ENCODE results near the gene HPCA.

DNA sequence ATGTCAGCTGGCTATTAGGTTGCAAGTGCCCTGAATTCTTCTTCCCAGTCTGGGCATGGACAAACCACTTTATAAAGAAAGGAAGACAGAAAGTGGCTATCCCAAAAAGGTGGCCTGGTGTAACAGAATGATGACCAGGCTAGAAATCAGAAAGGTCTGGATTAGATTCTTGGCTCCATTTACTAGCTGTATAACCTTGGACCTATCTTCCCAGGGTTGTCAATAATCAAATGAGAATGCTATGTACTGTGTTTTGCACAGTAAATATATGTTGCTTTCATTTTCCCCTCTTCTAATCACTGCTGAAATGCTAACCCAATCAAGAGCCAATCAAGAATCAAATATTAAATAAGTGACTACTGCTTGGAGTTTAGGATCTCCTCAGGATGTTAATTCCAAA is 57.9 kb downstream of the HPCA start:
- TF ChIP-seq, protein P1, sequence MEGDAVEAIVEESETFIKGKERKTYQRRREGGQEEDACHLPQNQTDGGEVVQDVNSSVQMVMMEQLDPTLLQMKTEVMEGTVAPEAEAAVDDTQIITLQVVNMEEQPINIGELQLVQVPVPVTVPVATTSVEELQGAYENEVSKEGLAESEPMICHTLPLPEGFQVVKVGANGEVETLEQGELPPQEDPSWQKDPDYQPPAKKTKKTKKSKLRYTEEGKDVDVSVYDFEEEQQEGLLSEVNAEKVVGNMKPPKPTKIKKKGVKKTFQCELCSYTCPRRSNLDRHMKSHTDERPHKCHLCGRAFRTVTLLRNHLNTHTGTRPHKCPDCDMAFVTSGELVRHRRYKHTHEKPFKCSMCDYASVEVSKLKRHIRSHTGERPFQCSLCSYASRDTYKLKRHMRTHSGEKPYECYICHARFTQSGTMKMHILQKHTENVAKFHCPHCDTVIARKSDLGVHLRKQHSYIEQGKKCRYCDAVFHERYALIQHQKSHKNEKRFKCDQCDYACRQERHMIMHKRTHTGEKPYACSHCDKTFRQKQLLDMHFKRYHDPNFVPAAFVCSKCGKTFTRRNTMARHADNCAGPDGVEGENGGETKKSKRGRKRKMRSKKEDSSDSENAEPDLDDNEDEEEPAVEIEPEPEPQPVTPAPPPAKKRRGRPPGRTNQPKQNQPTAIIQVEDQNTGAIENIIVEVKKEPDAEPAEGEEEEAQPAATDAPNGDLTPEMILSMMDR (IDR thresholded peaks at IDR 0.05) = no peak
- TF ChIP-seq POLR2A (IDR thresholded peaks at IDR 0.05) = no peak
